HL-60 (cell line): Measurements from ENCODE around the gene PCED1B.

Source experiments
- DNase-seq, 2 experiments: peaks; one replicate each; pipeline ENCODE4 v3.0.0-alpha.2; 2010 to 2020; ENCODE audit warnings: low read depth in 1 of 2, low spot score in 1 of 2
- H3K27ac ChIP-seq: fragments of 250-450 bp; sonication (Bioruptor Pico); replicated peaks from 2 replicates; pipeline ENCODE4 v1.5.1; 2020; ENCODE audit warnings: mild to moderate bottlenecking, moderate library complexity
- H3K27me3 ChIP-seq: fragments of 250-450 bp; sonication (Bioruptor Pico); 2 replicates; pipeline ENCODE4 v1.5.1; 2021; ENCODE audit warnings: mild to moderate bottlenecking, moderate library complexity; ENCODE audit not compliant: insufficient read depth, poor library complexity, severe bottlenecking
- H3K4me3 ChIP-seq: replicated peaks from 2 replicates; pipeline ENCODE4 v1.5.1; 2011; ENCODE audit warnings: mild to moderate bottlenecking, control low read depth, low read length; ENCODE audit not compliant: insufficient read depth
- CTCF ChIP-seq: IDR thresholded peaks from one replicate; pipeline ENCODE4 v1.5.1; 2011; ENCODE audit warnings: low read length, control low read depth, inconsistent platforms; ENCODE audit not compliant: insufficient read depth
- GABPA ChIP-seq: IDR thresholded peaks from 2 replicates; pipeline ENCODE4 v1.6.1; 2012; ENCODE audit warnings: low read depth
- POLR2AphosphoS5 ChIP-seq: IDR thresholded peaks from 2 replicates; pipeline ENCODE4 v1.6.1; 2012; ENCODE audit warnings: low read depth
- SPI1 ChIP-seq: IDR thresholded peaks from 2 replicates; pipeline ENCODE4 v1.6.1; 2012; ENCODE audit warnings: low read depth, mild to moderate bottlenecking, borderline replicate concordance
- TF ChIP-seq, protein P1 (sequence below): IDR thresholded peaks from 2 replicates; pipeline ENCODE4 v1.6.1; 2012; ENCODE audit warnings: low read depth; ENCODE audit not compliant: insufficient replicate concordance

The PCED1B gene

DNA sequence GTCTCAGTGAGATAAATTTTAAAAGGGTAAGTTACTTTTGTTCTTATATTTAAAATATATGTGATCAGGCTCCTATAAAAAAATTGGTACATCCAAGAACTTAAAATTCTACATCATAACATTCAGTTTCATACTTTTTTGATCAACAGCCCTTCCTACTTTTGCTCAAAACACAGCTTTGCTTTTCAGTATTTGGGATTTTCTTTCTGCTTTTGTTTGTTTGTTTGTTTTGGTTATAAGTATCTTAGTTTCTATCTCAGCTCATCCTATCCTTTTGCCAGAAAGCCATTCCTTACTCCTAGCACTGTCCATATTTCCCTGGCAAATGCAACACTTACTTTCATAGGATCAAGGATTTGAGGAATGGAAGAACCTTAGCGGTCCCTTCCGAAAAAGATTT, 4.7 kb upstream of the PCED1B start:
- DNase-seq = no peak
- Histone ChIP-seq H3K4me3 (no peak overlapping the region), H3K27me3 (peaks cover 6% of the 10 kb centered on the region), H3K27ac (no peak overlapping the region)
- TF ChIP-seq POLR2AphosphoS5 (no peak), GABPA (no peak), CTCF (no peak), SPI1 (no peak)
- TF ChIP-seq, protein P1, sequence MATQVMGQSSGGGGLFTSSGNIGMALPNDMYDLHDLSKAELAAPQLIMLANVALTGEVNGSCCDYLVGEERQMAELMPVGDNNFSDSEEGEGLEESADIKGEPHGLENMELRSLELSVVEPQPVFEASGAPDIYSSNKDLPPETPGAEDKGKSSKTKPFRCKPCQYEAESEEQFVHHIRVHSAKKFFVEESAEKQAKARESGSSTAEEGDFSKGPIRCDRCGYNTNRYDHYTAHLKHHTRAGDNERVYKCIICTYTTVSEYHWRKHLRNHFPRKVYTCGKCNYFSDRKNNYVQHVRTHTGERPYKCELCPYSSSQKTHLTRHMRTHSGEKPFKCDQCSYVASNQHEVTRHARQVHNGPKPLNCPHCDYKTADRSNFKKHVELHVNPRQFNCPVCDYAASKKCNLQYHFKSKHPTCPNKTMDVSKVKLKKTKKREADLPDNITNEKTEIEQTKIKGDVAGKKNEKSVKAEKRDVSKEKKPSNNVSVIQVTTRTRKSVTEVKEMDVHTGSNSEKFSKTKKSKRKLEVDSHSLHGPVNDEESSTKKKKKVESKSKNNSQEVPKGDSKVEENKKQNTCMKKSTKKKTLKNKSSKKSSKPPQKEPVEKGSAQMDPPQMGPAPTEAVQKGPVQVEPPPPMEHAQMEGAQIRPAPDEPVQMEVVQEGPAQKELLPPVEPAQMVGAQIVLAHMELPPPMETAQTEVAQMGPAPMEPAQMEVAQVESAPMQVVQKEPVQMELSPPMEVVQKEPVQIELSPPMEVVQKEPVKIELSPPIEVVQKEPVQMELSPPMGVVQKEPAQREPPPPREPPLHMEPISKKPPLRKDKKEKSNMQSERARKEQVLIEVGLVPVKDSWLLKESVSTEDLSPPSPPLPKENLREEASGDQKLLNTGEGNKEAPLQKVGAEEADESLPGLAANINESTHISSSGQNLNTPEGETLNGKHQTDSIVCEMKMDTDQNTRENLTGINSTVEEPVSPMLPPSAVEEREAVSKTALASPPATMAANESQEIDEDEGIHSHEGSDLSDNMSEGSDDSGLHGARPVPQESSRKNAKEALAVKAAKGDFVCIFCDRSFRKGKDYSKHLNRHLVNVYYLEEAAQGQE = no peak

- Histone ChIP-seq H3K27me3 (peaks cover 6% of the 10 kb centered on the region), H3K4me3 (no peak overlapping the region), H3K27ac (no peak overlapping the region)
- DNase-seq = no peak
- TF ChIP-seq SPI1 (no peak), CTCF (no peak), POLR2AphosphoS5 (no peak), GABPA (no peak)
- TF ChIP-seq, protein P1 = no peak
These were observed 4.0 kb upstream of the PCED1B start for GRCh38 chr12:47075192-47076084.

DNA sequence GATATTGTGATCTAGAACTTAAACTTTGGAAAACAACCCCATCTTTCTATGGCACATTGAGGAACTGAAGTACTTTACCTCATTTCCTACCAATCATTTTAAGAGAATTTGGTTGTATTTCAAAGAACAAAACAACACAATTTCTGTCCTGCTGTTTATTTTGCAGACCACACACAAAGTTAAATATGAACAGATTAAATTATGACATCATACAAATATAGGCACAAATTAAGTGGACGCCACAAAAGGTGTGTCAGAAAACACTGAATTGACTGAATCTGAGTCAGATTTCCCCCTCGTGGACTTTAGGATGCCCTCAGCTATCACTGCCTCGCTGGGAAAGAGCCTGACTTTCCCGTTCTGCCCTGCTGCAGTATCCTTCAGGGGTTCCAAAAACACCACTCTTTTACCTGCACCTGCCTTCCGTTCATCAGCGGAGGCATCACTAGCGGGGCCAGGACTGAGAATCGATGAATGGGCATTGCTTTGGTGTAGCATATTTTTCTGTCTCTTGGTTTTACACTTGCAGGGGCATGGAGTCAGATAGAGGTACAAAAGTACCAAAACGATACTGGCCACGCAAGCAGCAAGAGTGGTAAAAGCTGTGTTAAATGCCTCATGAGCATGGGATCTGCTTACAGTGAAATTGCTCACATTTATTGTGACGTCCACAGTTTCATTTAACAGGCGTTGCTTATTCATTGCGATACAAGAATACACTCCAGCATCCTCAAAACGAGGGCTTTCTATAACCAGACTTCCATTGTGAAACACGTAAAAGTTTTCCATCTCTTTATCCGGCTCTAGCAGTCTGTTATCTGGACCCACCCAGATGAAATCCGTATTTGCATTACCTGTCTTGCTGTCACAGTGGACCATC, 2.0 kb upstream of the PCED1B start:
- H3K4me3 ChIP-seq = no peak overlapping the region
- no peak for DNase-seq
- no peak overlapping the region for H3K27ac ChIP-seq
- TF ChIP-seq SPI1 (no peak), GABPA (no peak), CTCF (no peak), POLR2AphosphoS5 (no peak)
- TF ChIP-seq, protein P1 = no peak
- H3K27me3 ChIP-seq = peaks cover 5% of the 10 kb centered on the region
